HG02938 (cell line): ENCODE data around the gene ZBTB46.

Experiments used
- ATAC-seq: cut with Tn5 transposase; IDR thresholded peaks from one replicate; pipeline ENCODE4 v1.9.1; 2021; ENCODE audit warnings: mild to moderate bottlenecking, moderate library complexity; ENCODE audit not compliant: unreplicated experiment

Gene ZBTB46

DNA sequence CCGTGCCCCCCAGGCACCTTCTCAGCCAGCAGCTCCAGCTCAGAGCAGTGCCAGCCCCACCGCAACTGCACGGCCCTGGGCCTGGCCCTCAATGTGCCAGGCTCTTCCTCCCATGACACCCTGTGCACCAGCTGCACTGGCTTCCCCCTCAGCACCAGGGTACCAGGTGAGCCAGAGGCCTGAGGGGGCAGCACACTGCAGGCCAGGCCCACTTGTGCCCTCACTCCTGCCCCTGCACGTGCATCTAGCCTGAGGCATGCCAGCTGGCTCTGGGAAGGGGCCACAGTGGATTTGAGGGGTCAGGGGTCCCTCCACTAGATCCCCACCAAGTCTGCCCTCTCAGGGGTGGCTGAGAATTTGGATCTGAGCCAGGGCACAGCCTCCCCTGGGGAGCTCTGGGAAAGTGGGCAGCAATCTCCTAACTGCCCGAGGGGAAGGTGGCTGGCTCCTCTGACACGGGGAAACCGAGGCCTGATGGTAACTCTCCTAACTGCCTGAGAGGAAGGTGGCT lies 133.7 kb downstream of the ZBTB46 start:
- ATAC-seq, result no peak

DNA sequence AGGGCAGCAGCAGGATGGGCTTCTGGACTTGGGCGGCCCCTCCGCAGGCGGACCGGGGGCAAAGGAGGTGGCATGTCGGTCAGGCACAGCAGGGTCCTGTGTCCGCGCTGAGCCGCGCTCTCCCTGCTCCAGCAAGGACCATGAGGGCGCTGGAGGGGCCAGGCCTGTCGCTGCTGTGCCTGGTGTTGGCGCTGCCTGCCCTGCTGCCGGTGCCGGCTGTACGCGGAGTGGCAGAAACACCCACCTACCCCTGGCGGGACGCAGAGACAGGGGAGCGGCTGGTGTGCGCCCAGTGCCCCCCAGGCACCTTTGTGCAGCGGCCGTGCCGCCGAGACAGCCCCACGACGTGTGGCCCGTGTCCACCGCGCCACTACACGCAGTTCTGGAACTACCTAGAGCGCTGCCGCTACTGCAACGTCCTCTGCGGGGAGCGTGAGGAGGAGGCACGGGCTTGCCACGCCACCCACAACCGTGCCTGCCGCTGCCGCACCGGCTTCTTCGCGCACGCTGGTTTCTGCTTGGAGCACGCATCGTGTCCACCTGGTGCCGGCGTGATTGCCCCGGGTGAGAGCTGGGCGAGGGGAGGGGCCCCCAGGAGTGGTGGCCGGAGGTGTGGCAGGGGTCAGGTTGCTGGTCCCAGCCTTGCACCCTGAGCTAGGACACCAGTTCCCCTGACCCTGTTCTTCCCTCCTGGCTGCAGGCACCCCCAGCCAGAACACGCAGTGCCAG lies 134.3 kb downstream of the ZBTB46 start, which contains the start of gene TNFRSF6B:
Gene TNFRSF6B (plus strand): TSS at position 25 of the 729 bp plus-strand sequence. CDS start 116 bp downstream, at position 141.
- ATAC-seq, result no peak

DNA sequence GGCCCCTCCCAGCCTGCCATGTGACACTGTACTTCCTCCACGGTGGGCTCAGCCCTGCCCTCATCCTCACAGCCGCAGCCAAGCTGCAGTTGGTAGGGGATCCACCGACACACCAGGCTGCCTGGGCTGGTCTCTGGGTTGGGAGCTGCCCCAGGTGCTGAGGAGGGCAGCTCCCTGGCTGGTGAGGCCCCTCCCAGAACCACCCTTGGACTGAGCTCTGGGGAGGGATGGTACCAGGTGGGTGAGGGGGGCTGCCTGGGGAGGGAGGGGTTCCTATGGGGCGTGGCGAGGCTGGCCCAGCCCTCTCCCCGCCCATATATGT lies 134.8 kb downstream of the ZBTB46 start:
- no peak for ATAC-seq

DNA sequence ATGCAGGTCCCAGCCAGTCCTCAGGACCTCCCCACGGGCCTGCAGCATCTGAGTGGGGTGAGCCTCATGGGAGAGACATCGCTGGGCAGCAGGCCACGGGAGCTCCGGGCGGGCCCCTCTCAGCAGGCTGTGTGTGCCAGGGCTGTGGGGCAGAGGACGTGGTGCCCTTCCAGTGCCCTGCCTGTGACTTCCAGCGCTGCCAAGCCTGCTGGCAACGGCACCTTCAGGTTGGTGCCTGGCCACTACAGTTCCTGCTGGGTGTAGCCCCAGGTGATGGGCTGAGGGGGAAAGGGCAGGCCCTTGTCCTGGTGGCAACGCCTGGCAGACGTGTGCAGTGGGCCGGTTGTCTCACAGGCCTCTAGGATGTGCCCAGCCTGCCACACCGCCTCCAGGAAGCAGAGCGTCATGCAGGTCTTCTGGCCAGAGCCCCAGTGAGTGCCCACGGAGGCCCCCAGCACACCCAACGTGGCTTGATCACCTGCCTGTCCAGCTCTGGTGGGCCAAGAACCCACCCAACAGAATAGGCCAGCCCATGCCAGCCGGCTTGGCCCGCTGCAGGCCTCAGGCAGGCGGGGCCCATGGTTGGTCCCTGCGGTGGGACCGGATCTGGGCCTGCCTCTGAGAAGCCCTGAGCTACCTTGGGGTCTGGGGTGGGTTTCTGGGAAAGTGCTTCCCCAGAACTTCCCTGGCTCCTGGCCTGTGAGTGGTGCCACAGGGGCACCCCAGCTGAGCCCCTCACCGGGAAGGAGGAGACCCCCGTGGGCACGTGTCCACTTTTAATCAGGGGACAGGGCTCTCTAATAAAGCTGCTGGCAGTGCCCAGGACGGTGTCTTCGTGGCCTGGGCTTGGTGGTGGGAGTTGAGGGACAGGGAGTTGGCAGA lies 135.4 kb downstream of the ZBTB46 start:
- ATAC-seq, result no peak

DNA sequence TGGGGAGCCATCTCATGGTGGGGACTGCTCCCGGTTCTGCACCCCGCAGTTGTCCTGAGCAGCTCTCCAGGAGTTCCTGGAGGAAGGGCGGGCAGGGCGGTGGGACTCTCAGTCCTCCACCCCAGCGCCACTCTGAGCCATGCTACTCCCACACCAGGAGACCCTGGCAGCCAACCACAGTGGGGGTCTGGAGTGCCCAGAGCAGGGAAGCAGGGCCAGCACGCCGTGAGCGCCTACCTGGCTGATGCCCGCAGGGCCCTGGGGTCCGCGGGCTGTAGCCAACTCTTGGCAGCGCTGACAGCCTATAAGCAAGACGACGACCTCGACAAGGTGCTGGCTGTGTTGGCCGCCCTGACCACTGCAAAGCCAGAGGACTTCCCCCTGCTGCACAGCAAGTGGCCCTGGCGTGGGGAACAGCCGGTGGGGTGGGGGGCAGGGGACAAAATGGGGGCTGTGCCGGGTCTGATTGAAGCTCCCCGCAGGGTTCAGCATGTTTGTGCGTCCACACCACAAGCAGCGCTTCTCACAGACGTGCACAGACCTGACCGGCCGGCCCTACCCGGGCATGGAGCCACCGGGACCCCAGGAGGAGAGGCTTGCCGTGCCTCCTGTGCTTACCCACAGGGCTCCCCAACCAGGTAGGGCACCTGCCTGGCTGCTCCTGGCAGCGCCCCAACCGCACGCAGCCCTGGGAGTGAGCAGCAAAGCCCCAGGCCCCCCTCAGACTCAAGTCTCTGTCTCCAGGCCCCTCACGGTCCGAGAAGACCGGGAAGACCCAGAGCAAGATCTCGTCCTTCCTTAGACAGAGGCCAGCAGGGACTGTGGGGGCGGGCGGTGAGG lies 136.3 kb downstream of the ZBTB46 start:
- ATAC-seq, result no peak

DNA sequence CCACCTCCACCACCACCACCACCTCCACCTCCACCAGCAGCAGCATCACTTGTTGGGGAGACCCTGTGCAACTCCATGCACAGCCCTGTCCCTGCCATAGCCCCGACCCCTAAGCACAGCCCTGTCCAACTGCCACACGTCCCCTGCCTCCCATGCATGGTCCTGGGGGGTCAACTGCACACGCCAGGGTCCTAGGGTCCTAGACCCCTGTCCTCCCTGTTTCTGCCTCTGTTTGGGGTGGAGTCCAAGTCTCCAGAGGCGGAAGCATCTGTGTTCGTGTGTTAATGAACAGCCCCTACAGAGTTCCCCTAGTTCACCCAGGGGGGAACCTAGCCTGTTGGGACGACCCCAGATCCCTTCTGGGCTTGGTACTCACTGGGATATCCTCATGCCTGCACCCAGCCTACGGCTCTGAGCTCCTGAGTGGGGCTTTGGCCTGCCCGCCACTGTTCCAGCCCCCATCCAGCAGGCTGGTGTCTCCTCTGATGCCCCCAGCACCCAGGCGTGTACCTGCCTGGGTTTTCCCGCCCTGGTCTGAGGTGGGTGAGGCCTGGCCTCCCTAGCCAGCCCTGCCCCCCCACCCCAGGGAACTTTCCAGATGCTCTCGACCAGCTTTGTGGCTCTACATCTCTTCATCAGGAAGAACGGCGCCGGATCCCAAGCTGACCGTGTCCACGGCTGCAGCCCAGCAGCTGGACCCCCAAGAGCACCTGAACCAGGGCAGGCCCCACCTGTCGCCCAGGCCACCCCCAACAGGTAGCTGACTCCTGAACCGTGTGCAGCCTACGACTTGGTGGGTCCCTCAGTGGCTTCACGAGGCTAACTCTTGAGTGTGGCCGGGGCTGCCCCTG lies 137.1 kb downstream of the ZBTB46 start:
- ATAC-seq, result no peak
